Keratinocyte (primary cell): ENCODE measurements around the gene EXOC4.

Source experiments
- EZH2 ChIP-seq: IDR thresholded peaks from one replicate; pipeline ENCODE4 v1.6.1; 2012; ENCODE audit warnings: inconsistent platforms, mild to moderate bottlenecking, low read length, moderate library complexity
- TF ChIP-seq, protein P1 (sequence below), 3 experiments: IDR thresholded peaks in 1 of 3; conservative IDR thresholded peaks in 1 of 3; optimal IDR thresholded peaks in 1 of 3; 2 replicates in 2 of 3; 3 replicates in 1 of 3; pipeline versions ENCODE3 to v1.5.1; 2011; ENCODE audit warnings: low read length in 3 of 3, mild to moderate bottlenecking in 3 of 3, moderate library complexity in 2 of 3, control low read depth in 1 of 3, inconsistent platforms in 1 of 3; ENCODE audit not compliant: insufficient read depth in 2 of 3; ENCODE audit errors: extremely low read depth in 1 of 3

DNA sequence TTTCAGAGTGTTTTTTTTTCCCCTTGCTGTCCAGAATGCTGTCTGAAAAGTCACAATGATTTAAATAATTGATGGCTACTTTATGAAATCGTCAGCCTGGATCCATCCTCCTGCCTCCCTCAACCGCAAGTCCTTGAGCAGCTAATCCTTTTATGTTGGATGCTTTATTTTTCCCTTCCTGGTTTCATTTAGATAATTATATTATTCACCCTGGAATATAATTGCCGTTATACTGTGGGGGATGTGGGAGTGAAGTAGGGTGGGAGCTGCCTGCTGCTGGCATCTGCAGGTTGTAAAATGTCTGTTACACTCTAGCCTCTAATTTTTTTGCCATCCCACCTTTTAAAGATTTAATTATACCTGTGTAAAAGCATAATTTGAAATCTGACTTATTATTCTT lies 583.8 kb downstream of the EXOC4 start:
- TF ChIP-seq, protein P1, sequence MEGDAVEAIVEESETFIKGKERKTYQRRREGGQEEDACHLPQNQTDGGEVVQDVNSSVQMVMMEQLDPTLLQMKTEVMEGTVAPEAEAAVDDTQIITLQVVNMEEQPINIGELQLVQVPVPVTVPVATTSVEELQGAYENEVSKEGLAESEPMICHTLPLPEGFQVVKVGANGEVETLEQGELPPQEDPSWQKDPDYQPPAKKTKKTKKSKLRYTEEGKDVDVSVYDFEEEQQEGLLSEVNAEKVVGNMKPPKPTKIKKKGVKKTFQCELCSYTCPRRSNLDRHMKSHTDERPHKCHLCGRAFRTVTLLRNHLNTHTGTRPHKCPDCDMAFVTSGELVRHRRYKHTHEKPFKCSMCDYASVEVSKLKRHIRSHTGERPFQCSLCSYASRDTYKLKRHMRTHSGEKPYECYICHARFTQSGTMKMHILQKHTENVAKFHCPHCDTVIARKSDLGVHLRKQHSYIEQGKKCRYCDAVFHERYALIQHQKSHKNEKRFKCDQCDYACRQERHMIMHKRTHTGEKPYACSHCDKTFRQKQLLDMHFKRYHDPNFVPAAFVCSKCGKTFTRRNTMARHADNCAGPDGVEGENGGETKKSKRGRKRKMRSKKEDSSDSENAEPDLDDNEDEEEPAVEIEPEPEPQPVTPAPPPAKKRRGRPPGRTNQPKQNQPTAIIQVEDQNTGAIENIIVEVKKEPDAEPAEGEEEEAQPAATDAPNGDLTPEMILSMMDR (optimal IDR thresholded peaks at IDR 0.05 in 1 of 3, IDR thresholded peaks at IDR 0.05 in 1 of 3, conservative IDR thresholded peaks at IDR 0.05 in 1 of 3; ENCODE audit: extremely low read depth in 1 of 3, insufficient read depth in 2 of 3, low read length in 3 of 3): no peak
- TF ChIP-seq EZH2: no peak
